Left colon (tissue), 2 donors: ENCODE results near the gene DNAH11. TPM values are rescaled to one million over a fixed set of nuclear protein-coding genes. Genes with fewer than 3 reads are reported as not detected.
"Not testable (repeated sequence)": the region's sequence is repeated elsewhere in the genome, so short reads cannot be mapped to it uniquely, and the experiment has no call there.

Experiments
- ATAC-seq: fragments of 200-7000 bp; cut with Tn5 transposase; one replicate; pipeline ENCODE4 v1.9.1; 2020; ENCODE audit warnings: mild to moderate bottlenecking, moderate library complexity
- DNase-seq, 2 donors: peaks; one replicate each; pipeline ENCODE4 v3.0.0-alpha.2; 2020
- intact Hi-C, 2 donors: fragments of 100-400 bp; cut with DNase I in 1 of 2; cut with micrococcal nuclease in 1 of 2; formaldehyde crosslinking; loops; one replicate each; pipeline versions ENCODE4 v1.11.2 to v1.14.0; 2022; cut with DNase I, micrococcal nuclease
- total RNA-seq, 2 donors: library from RNA; stranded (reverse); fragmentation: NEBNext Ultra II Directional; extraction: Animal tissue kit (Norgen Biotek cat#: 25700); gene quantifications; one replicate each; pipeline ENCODE4 v1.2.1, GENCODE V29; 2021
- donor health status: DM: no; HTN: no; CAD: no.
- donor health status: DM: yes; HTN: yes; CAD: no.

The DNAH11 gene
- total RNA-seq, 2 donors from 2014 or later: 0.15 to 0.73 TPM

DNA sequence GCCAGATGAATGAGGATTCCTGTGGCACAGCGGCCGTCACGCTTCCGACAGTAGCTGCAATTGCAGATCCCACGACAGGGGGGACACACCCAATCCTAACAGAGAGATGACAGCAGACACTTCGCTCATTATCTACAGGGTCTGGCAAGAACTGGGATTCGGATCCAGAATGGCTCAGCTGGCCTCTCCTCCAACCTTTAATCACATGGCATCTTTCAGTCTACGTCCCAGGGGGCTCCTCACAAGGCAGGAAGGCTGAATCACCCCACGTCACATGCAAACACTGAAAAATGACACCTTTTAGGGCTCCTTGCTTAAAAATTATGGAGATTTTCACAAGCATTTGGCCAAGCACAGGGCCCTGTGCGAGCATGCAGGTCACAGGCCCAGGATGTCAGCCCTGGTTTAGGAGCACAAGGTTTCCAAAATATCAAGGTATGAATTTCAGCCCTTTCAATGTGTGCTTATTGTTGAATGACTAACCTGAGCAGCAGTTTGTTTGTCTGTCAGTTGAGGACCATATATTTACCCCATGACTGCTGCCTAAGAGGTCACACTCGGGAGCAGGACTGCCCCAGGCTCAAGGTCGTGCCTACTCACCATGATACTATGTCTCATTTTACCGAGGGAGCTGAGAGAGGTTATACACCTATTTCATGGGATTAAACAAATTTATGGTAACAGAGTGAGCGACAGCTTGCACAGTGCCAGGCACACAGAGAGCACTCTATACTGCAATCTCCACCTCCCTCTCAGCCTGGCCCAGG is 360.4 kb downstream of the DNAH11 start:
- DNase-seq: no peak
- intact Hi-C loops: no loop called here
- ATAC-seq: no peak

DNA sequence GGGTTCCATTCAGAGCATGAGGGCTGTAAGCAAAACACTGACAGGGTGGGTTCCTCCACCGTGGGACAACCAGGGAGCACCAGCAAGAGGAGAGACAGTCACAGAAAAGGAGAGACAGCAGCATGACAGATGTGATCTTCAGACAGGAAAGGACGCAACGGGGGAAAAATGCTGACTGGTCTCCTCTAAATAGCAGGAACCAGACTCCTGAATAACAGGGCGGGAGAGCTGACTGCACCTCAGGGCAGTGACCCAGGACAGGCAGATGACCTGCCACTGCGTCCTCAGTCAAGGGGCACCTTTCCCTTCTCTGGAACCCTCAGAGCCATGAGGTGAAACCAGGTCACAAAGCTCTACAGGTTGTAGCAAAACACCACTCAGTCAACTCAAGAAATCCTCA is 365.9 kb downstream of the DNAH11 start:
- intact Hi-C loops: no loop called here
- DNase-seq: no peak

DNA sequence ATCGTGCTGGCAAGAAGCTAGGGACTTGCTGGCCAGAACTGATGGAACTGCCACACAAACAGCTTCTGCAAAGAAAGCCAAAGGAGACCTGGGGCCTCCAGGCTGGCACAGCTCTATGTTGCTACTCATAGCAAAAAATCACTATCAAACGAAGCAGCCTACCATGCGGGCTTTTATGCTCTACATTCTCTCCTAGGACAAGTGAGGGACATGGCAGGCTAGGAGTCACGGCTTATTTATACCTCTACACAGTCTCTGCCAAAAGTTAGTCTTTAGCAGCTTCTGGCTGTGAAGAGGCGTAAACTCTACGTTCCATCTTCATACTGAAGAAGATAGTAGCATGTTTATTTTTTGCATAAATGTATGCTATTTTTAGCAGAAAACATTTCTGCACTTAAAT is 367.4 kb downstream of the DNAH11 start:
- no peak for ATAC-seq
- intact Hi-C loops: no loop called here
- no peak for DNase-seq

More for the DNA sequence above, 365.9 kb downstream of the DNAH11 start:
- ATAC-seq: no peak

DNA sequence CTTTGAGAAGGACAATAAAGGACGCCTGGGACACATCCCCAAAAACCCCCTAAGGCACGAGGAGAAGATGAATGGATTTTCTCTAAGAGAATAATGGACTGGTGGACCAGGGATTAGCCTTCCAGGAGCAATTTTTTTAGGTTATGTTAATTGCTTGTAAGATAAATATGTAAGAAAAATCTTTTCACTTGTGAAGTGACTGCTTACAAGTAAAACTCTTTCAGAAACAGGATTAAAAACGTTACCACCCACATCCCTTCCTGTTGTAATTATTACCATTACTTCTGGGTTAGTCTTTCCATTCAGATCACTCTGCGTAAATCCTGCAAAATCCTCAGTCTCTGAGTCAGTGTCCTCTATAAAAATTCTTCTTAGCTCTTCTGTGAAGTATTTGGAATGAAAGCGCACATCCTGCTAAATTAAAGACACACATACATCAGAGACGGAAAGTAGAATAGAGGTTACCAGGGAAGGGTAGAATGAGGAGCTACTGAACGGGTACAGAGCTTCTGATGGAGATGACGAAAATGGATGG is 368.6 kb downstream of the DNAH11 start:
- ATAC-seq: no peak
- intact Hi-C loops: no loop called here
- DNase-seq: no peak

DNA sequence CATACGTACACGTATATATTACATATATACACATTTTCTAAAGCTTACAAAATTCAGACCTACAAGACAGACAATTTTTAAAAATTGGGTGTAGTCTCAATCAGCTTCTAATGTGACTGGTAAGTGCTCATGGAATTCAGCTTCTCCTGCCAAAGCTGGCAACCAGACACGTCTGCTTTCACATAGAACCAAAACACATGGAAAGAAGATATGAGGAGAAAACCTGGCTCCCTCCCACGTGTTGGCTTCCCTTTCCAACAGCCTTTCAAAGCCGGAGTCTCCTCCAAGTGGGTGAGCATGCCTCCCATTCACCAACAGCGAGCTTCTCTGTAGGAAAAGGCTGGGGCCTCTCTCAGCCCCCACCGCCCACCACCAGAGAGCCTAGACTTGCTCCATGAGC is 369.5 kb downstream of the DNAH11 start:
- intact Hi-C loops: no loop called here
- DNase-seq (no peak), ATAC-seq (no peak)

DNA sequence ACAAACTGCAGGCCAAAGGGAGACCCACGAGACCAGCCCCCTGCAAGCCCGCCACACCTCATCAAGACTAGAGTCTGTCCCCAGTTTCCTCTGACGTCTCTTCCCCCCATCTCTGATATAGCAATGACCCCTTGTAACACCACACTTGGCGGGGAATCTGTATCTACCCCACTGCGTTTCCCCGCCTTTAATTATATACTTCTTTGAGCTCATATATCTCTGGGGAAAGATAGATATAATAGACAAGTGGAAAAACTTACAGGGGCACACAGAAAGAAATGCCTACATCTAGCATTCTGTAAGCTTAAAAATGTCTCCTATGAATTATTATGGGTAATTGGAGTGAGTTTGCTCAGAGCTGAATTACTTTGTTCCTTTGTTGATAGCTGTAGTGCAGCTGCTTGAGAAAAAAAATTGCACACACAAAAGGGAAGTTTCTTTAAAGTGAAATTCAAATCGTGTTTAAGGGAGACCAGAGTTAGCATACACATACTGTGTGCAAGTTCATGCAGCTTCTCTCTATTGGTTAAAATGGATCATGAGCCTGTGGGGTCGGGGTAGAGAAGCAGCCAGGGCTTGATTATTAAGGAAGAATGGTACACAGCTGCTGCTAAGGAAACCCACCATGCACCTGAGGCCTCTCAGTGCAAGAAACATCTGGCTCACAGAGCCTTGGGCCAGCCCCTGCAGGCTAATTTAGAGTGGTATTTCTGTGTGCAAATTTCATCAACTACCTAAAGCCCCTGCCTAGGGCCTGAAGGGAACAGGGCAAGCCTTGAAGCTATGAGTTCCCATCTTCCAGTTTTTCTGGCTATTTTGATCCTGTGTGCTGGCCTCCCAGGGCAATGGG is 370.3 kb downstream of the DNAH11 start:
- DNase-seq (no peak), ATAC-seq (no peak)
- intact Hi-C loops: no loop called here

DNA sequence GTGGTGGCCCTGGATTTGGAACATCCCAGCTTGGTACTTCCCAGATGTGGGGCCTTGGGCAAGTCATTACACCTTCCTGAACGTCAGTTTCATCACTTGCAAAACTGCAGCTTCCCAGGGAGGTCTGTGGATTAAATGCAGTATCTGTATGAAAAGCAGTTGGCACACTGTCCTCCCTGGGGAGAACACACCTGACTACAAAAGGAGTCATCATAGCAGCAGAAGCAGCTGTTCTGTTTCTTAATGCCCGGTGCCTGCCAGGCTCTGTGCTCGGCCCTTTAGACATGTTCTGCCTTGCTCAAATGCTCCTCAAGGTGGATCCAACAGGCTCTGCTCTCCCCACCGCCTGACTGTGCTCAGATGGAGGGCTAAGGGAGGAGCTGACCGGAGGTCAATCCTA is 371.8 kb downstream of the DNAH11 start:
- ATAC-seq (no peak), DNase-seq (no peak)
- intact Hi-C loops: no loop called here

DNA sequence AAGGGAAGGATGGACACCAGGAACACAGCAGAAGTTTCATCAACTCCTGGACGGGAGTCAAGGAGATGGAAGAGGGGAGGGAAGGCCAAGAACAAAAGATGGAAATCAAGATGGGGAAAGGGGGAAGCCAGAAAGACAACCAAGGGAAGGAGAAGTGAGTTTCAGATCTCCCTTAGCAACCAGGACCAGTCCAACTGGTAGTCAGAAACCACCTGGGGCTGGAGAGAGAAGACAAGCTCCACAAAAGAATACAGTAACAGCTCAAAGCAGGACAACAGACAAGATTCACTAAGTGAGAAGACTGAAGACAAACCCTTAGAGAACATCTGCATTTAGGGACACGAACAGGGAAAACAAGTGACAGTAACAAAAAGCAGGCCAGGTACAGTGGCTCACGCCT is 372.3 kb downstream of the DNAH11 start:
- no peak for ATAC-seq
- intact Hi-C loops: no loop called here
- DNase-seq: no peak

DNA sequence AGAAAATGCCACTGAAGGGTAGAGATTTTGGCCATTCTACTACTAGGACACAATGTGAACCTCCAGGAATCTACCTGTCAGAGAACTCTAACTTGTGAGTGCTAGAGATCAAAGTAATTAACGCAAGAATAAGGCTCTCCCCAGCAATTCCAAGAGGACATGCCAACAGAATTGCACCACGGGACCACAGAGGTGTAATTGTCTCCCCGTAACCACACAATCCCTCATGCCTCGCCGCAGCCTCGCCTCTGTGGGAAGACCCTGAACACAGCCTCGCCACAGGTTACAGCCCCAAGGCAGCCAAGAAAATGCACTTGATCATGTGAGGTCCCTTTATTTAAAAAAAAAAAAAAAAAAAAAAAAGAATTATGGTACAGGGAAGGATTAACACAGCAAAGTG is 373.3 kb downstream of the DNAH11 start:
- ATAC-seq: no peak
- intact Hi-C loops: no loop called here
- DNase-seq: no peak

DNA sequence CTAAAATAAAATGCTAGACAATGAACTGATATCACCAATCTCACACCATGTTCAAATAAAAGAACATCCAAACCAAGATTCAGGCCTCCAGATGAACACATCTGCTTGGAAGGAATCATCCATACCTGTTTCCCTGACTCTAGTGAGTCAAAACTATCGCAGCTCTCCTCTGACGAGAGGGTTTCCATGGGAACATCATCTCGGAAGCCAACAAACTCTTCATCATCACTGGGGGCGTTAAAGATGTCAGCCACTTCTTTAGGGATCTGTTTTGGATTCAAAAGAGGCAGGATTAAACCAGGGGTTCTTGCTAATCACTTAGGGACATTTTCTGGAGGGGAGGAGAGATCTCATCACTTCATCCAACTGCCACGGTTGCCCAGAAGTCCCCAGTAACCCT is 373.8 kb downstream of the DNAH11 start:
- intact Hi-C loops: no loop called here
- ATAC-seq (no peak), DNase-seq (no peak)

DNA sequence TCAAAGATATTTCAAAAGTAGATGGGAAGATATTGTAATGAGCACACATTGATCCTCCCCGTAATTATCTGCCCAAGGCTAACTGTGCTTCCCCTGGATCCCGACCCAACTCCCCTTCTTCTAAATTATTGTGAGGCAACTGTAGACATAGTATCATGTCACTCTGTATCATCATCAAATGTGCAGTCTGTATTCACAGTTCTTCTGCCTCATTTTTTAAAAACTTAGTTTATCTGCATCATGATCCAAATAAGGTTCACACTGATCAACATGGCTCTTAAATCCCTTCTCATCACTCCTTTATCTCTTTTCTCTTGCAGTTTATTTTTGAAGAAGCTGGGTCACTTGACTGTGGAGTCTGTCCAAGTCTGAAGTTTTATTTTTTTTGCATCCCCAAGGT is 375.4 kb downstream of the DNAH11 start:
- ATAC-seq: no peak
- no peak for DNase-seq
- intact Hi-C loops: no loop called here

DNA sequence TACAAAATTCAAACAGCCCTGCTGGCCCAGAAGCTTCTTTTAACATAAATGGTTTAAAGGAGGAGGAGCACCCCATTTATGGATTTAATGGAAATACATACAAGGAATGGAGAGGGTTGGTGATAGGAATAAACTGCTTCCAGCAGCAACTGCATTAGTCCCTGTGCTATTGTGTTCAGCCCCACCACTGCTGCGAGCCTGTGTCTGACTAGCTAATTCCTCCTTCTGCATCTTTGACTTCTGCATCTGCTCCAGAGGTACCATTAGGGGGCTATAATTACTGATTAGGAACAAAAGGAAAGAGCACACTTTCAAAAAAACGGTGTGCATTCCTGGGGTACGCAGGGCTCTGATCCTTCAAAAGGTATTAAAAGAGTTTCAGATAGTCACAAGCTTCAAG is 378.1 kb downstream of the DNAH11 start:
- DNase-seq (no peak), ATAC-seq (no peak)
- intact Hi-C loops: no loop called here

DNA sequence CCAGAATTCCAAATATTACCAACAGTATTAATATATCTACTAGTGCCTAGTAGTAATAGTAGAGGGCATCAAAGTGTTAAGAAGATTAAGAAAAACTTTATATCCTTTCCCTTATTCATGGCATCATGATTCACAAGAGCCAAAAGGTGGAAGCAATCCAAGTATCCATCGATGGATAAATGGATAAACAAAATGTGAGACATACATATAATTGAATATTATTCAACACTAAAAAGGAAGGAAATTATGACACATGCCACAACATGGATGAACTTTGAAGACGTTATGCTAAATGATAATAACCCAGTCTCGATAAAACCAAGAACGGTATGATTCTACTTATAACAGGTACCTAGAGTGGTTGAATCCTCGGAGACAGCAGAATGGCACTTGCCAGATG is 379.8 kb downstream of the DNAH11 start:
- DNase-seq (no peak), ATAC-seq (no peak)
- intact Hi-C loops: no loop called here

DNA sequence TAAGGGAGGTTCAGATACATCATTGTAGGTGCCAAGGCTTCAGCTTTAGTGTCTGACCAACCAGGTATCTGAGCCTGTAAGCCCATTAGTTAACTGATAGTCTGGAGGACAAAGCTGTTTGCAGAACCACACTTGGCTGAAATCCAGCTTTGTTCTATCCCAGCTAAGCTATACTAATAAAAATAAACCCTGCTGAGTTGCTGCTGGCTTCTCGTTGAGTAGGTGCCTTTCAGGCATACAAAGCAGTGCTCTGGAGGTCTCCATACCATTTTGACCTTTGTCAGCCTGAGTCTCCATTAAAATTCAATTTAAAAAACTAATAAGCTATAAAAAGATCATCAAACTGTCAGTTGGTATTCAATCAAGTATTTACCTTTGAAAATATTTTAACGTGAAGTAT is 380.8 kb downstream of the DNAH11 start:
- ATAC-seq (no peak), DNase-seq (no peak)
- intact Hi-C loops: no loop called here

DNA sequence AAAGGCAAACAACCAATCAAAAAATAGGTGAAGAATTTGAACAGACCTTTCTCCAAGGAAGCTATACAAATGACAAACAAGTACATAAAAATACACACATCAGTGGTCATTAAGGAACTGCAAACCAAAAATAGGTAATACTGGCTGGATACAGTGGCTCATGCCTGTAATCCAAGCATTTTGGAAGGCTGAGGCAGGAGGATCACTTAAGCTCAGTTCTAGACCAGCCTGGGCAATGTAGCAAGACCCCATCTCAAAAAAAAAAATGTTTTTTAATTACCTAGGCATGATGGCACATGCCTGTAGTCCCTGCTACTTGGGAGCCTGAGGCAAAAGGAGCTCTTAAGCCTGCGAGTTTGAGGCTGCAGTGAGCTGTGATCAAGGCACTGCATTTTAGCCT is 383.6 kb downstream of the DNAH11 start:
- DNase-seq (no peak), ATAC-seq (no peak)
- intact Hi-C loops: no loop called here

DNA sequence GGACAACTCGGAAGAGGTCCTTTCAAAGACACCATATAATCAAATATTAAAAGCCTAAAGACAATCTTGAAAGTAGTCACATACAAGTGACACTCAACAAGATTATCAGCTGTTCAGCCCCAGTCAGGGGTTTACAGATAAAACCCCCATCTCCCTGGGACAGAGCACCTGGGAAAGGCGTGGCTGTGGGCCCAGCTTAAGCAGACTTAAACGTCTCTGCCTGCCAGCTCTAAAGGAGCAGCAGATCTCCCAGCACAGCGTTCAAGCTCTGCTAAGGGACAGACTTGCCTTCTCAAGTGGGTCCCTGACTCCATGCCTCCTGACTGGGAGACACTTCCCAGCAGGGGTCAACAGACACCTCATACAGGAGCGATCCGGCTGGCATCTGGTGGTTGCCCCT is 384.9 kb downstream of the DNAH11 start:
- ATAC-seq: no peak
- no peak for DNase-seq
- intact Hi-C loops: no loop called here

DNA sequence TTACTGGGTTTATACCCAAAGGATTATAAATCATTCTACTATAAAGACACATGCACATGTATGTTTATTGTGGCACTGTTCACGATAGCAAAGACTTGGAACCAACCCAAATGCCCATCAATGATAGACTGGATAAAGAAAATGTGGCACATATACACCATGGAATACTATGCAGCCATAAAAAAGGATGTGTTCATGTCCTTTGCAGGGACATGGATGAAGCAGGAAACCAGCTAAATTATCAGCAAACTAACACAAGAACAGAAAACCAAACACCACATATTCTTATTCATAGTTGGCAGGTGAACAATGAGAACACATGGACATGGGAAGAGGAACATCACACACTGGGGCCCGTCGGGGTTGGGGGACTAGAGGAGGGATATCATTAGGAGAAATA is 390.5 kb downstream of the DNAH11 start:
- ATAC-seq, DNase-seq, intact Hi-C loops: not testable (repeated sequence)

DNA sequence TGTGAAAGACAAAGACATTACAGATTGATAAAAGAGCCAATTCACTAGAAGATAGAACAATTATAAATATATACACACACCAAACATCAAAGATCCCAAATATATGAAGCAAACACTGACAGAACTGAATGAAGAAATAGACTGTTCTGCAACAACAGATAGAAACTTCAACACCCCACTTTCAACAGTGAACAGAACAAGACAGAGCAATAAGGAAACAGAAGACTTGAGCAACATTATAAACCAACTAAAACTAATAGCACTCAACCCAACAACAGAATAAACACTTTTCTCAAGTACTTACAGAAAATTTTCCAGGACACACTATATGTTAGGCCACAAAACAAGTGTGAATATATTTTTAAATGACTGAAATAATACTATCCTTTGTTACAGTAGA is 392.0 kb downstream of the DNAH11 start:
- DNase-seq (no peak), ATAC-seq (peak; percentile 56)
- intact Hi-C loops: no loop called here

DNA sequence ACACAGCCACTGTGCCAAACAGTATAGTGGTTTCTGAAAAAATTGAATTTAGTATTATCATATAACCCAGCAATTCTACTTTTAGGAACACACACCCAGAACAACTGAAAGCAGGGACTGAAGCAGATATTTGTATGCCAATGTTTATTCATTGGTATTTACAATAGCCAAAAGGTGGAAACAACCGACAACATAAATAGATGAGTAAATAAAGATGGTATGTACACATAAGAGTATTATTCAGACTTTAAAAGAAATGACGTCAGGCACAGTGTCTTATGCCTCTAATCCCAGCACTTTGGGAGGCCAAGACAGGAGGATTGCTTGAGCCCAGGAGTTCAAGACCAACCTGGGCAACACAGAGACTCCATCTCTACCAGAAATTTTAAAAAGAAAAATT is 395.6 kb downstream of the DNAH11 start:
- intact Hi-C loops: no loop called here
- DNase-seq (no peak), ATAC-seq (no peak)

DNA sequence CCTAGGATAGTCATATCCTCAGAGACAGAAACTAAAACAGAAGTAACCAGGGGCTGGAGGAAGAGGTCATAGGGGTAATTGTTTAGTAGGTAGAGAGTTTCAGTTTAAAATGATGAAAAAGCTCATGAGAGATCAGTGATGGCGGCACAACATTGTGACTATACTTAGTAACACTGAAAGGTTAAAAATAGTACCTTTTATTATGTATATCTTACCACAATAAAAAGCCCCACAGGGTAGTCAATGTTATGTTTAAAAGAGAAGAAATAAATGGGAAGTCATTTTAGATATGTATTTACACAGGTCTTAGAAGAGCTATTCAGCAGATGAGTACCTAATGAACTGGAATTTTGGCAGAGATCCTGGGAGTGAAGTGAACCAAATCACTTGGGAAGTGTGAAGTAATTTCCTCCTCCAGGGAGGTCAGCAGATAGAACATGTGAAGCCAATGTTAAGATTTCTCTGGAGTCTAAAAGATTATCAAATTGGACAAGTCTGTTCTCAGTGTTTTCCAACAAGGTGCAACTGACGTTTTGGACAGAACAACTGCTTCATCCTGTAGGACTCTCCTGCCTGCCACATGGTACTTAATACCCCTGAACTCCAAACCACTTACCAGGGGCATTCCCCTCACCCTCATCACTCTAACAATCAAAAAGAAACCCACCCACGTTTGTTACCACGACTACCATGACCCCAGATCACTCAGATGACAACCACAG is 396.5 kb downstream of the DNAH11 start:
- ATAC-seq: no peak
- DNase-seq: no peak
- intact Hi-C loops: no loop called here
